ENCODE data around the gene NUP93. TPM values are rescaled to one million over a fixed set of nuclear protein-coding genes. Genes with fewer than 3 reads are reported as not detected.

Gene NUP93
- total and polyA plus RNA-seq, 10 donors = 29.2 to 102 (median 56.6) TPM

- no peaks in the 10 kb centered on the region for H3K27me3 ChIP-seq (replicated peaks in 1 of 7)
- H3K4me3 ChIP-seq = peak overlapping the region in 1 of 8 donors; percentile 18
- 24 to 42% (median 32%) methylated on average over 9 of the region's 9 CpGs for WGBS, 5 donors
- H3K36me3 ChIP-seq = no peaks in the 10 kb centered on the region
- peaks cover 15 to 58% (median 33%) of the 10 kb centered on the region in 6 donors for H3K4me1 ChIP-seq
- TF ChIP-seq POLR2A (IDR thresholded peaks at IDR 0.05) (no peak), POLR2AphosphoS5 (IDR thresholded peaks at IDR 0.05) (peak in 1 of 3 donors; percentile 32)
- TF ChIP-seq, protein P1, sequence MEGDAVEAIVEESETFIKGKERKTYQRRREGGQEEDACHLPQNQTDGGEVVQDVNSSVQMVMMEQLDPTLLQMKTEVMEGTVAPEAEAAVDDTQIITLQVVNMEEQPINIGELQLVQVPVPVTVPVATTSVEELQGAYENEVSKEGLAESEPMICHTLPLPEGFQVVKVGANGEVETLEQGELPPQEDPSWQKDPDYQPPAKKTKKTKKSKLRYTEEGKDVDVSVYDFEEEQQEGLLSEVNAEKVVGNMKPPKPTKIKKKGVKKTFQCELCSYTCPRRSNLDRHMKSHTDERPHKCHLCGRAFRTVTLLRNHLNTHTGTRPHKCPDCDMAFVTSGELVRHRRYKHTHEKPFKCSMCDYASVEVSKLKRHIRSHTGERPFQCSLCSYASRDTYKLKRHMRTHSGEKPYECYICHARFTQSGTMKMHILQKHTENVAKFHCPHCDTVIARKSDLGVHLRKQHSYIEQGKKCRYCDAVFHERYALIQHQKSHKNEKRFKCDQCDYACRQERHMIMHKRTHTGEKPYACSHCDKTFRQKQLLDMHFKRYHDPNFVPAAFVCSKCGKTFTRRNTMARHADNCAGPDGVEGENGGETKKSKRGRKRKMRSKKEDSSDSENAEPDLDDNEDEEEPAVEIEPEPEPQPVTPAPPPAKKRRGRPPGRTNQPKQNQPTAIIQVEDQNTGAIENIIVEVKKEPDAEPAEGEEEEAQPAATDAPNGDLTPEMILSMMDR (IDR thresholded peaks at IDR 0.05 in 8 of 11, conservative IDR thresholded peaks at IDR 0.05 in 3 of 11) = no peak
- intact Hi-C loops (cut with DNase I; ENCODE audit: low total_unique reads) = no loop called here
- H3K27ac ChIP-seq = peak overlapping the region; percentile 2 to 85 (median 40)
- H3K9me3 ChIP-seq = no peaks in the 10 kb centered on the region
- no peak for DNase-seq
Measured at GRCh38 chr16:56860226-56861020, 130.5 kb downstream of the NUP93 start.

DNA sequence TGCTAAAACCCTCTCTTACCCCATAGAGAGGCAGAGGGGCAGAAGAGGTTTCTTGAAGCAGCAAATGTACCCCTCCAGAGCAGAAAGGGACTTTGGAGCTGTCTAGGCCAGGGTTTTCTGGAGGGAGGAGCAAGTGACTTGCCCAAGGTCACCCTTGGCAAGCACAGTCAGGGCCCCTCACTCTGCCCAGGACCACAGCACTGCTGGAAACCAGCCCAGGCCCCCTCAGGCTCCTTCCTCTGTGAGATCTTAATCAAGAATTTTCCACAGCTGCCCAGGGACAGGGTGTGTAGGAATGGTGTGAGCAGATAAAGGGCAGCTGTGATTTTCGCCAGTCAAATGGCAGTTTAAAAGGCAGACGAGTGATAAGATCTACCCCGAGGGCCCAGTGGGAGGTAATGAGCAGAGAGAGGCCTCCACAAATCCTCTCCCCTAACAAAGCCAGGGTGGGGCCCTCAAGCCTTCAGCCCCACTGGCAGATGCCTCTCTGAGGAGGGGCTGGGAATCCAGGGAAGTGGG lies 131.2 kb downstream of the NUP93 start:
- intact Hi-C loops (cut with DNase I; ENCODE audit: low total_unique reads) = no loop called here
- DNase-seq = no peak
- 20 to 54% (median 44%) methylated on average over 3 of the region's 3 CpGs for WGBS, 5 donors
- no peaks in the 10 kb centered on the region for H3K9me3 ChIP-seq
- TF ChIP-seq POLR2A (IDR thresholded peaks at IDR 0.05) (no peak), POLR2AphosphoS5 (IDR thresholded peaks at IDR 0.05) (no peak)
- TF ChIP-seq, protein P1 (IDR thresholded peaks at IDR 0.05 in 8 of 11, conservative IDR thresholded peaks at IDR 0.05 in 3 of 11) = no peak
- H3K36me3 ChIP-seq = no peaks in the 10 kb centered on the region
- H3K4me3 ChIP-seq = no peak overlapping the region
- peak overlapping the region in 6 of 8 donors; percentile 3 to 85 (median 58) for H3K27ac ChIP-seq
- H3K27me3 ChIP-seq (replicated peaks in 1 of 7) = no peaks in the 10 kb centered on the region
- peaks cover 15 to 58% (median 33%) of the 10 kb centered on the region in 6 donors for H3K4me1 ChIP-seq

DNA sequence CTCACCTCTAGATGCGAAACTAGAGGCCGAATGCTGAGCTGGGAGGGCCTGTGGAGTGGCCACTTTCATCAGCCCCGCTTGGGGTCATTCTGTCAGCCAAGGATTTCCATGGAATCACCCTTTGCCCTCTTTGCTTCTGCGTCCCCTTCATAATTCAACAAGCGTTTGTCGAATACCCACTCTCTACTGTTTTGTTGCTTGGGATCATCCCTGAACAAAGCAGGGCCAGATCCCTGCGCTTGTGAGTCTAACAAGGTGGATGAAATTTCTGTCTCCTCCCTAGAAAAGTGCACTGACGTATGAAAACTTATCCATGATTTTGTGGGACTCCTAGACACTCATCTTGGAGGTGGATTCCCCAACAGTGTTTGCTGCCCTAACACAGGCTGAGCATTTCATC lies 131.8 kb downstream of the NUP93 start:
- H3K36me3 ChIP-seq = no peaks in the 10 kb centered on the region
- DNase-seq = no peak
- intact Hi-C loops (cut with DNase I; ENCODE audit: low total_unique reads) = no loop called here
- no peaks in the 10 kb centered on the region for H3K9me3 ChIP-seq
- H3K27me3 ChIP-seq (replicated peaks in 1 of 7) = no peaks in the 10 kb centered on the region
- no peak overlapping the region for H3K4me3 ChIP-seq
- WGBS, 5 donors = 94 to 97% (median 95%) methylated on average over 8 of the region's 8 CpGs
- TF ChIP-seq, protein P1 (IDR thresholded peaks at IDR 0.05 in 8 of 11, conservative IDR thresholded peaks at IDR 0.05 in 3 of 11) = no peak
- TF ChIP-seq POLR2AphosphoS5 (IDR thresholded peaks at IDR 0.05) (no peak), POLR2A (IDR thresholded peaks at IDR 0.05) (no peak)
- H3K4me1 ChIP-seq = peaks cover 15 to 58% (median 33%) of the 10 kb centered on the region in 6 donors
- H3K27ac ChIP-seq = peak overlapping the region in 3 of 8 donors; percentile 60 to 85 (median 78)

- Histone ChIP-seq H3K4me3 (no peak overlapping the region), H3K27ac (peak overlapping the region in 2 of 8 donors; percentile 5 to 85), H3K36me3 (no peaks in the 10 kb centered on the region), H3K9me3 (no peaks in the 10 kb centered on the region), H3K4me1 (peaks cover 15 to 65% (median 42%) of the 10 kb centered on the region in 6 donors), H3K27me3 (replicated peaks in 1 of 7) (no peaks in the 10 kb centered on the region)
- intact Hi-C loops (cut with DNase I; ENCODE audit: low total_unique reads) = no loop called here
- no peak for DNase-seq
- WGBS, 5 donors = 53 to 69% (median 61%) methylated on average over 5 of the region's 5 CpGs
- TF ChIP-seq, protein P1 (IDR thresholded peaks at IDR 0.05 in 8 of 11, conservative IDR thresholded peaks at IDR 0.05 in 3 of 11) = no peak
- TF ChIP-seq POLR2AphosphoS5 (IDR thresholded peaks at IDR 0.05) = peak in 1 of 3 donors; percentile 22
- TF ChIP-seq POLR2A (IDR thresholded peaks at IDR 0.05) = no peak
Measured at GRCh38 chr16:56862776-56863175, 132.8 kb downstream of the NUP93 start.

All from spleen (tissue), 11 donors.